ENCODE results near the gene NT5C1B. TPM values are rescaled to one million over a fixed set of nuclear protein-coding genes. Genes with fewer than 3 reads are reported as not detected.
"Not testable (repeated sequence)": the region's sequence is repeated elsewhere in the genome, so short reads cannot be mapped to it uniquely, and the experiment has no call there.

The NT5C1B gene
- total RNA-seq, result not detected

DNA sequence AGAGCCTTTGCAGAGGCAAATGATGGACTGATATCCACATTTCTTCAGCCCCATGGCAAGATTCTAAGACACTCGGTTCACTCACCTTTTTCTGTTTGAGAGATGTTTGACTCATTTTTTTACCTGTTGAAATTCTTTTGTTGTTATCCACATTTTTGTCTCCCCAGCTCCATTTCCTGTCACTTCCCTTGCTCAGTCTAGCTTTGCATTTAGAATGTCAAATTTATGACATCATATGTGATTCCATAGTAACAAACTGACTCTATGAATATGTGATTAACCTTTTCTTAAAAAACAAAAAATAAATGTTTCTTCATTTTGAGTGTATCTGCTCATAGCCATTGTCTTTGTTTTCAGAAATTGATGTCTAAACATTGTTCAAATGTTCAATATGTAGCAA is at the start of gene NT5C1B:
TSS of gene NT5C1B (minus strand) at position 216 of the 400 bp plus-strand sequence. CDS start at position 115, 101 bp downstream.
- DNase-seq (no peak), ATAC-seq (no peak)
- H3K36me3 Mint-ChIP-seq (ENCODE audit: low read depth), result peaks cover 13% of the 10 kb centered on the region
- intact Hi-C loops (cut with DNase I, micrococcal nuclease), result no loop called here
- peaks cover 3% of the 10 kb centered on the region for H3K9me3 Mint-ChIP-seq (ENCODE audit: low read depth)
- H3K4me3 Mint-ChIP-seq, result no peak within 1 kb of the TSS
- H3K4me1 Mint-ChIP-seq, result no peaks in the 10 kb centered on the region
- ChIA-PET CTCF (no interaction called here), POLR2A (no interaction called here)
- H3K27ac Mint-ChIP-seq, result no peak within 1 kb of the TSS
- H3K27me3 Mint-ChIP-seq, result no peaks in the 10 kb centered on the region

DNA sequence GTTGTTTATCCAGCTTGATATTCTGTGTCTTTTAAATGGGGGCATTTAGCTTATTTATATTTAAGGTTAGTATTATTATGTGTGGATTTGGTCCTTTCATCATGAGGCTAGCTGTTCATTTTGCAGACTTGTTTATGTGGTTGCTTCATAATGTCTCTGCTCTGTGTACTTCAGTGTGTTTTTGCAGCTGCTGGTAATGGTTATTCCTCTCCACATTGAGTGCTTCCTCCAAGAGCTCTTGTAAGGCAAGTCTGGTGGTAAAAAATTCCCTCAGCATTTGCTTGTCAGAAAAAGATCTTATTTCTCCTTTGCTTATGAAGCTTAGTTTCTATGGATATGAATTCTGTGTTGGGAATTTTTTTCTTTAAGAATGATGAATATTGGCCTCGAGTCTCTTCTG is 47.8 kb upstream of the NT5C1B start:
- no peak overlapping the region for H3K4me3 Mint-ChIP-seq
- CTCF ChIA-PET, result no interaction called here
- H3K27me3 Mint-ChIP-seq, result no peaks in the 10 kb centered on the region
- ATAC-seq, result no peak
- H3K4me1 Mint-ChIP-seq, result no peaks in the 10 kb centered on the region
- DNase-seq, result no peak
- intact Hi-C loops (cut with DNase I, micrococcal nuclease), result no loop called here
- peaks cover 35% of the 10 kb centered on the region for H3K9me3 Mint-ChIP-seq (ENCODE audit: low read depth)
- H3K36me3 Mint-ChIP-seq (ENCODE audit: low read depth), result peaks cover 33% of the 10 kb centered on the region
- POLR2A ChIA-PET, result no interaction called here
- H3K27ac Mint-ChIP-seq, result no peak overlapping the region

DNA sequence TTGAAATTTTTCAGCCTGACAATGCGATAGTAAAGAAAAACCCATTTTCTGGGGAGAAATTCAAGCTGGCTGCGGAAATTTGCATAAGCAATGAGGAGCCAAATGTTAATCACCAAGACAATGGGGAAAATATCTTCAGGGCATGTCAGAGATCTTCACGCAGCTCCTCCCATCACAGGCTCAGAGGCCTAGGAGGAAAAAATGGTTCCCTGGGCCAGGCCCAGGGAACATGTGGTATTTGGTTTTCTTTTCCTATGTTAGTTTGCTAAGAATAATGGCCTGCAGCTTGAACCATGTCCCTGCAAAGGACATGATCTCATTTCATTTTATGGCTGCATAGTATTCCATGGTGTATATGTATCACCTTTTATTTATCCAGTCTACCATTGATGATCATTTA is 43.3 kb upstream of the NT5C1B start:
- H3K27ac Mint-ChIP-seq; H3K4me1 Mint-ChIP-seq; ATAC-seq; H3K4me3 Mint-ChIP-seq; intact Hi-C loops (cut with DNase I, micrococcal nuclease); DNase-seq; CTCF ChIA-PET; H3K27me3 Mint-ChIP-seq; POLR2A ChIA-PET: not testable (repeated sequence)
- H3K36me3 Mint-ChIP-seq (ENCODE audit: low read depth), result peaks cover 31% of the 10 kb centered on the region
- H3K9me3 Mint-ChIP-seq (ENCODE audit: low read depth), result peaks cover 44% of the 10 kb centered on the region

DNA sequence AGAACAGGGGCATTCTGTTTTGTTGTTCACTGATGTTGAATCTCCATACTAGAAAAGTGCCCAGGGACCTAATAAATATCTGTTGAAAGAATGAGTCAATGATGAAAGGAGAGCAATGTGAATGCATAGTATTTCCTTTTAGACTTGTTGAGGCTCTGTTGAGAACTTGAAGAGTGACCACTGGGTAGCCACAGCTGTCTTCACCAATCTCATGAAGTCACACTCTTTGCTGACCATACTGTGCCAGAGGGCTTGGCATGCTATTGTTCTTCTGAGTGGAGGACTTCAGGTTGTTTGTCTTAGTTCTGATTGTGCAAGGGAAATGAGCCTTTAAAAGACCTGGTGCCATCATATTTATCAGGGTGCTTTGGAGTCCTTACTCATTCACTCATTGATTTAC is 41.6 kb upstream of the NT5C1B start:
- POLR2A ChIA-PET, result no interaction called here

DNA sequence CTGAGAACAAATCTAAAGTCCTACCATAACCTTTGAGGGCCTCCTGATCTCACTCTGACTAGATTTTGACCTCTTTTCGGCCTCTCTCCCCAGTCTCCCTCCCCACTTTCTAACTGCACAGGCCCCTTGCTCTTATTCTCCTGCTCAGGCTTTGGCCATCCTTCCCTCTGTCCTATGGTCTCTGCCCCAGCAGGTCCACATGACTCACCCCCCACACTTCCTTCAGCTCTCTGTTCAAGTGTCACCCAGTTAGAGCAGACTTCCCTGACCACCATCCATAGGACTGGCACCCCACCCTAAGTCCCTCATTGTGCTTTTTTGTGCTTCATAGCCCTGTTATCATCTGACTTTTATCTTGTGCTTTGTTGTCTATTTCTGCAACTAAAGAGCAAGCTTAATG is 41.2 kb upstream of the NT5C1B start:
- Mint-ChIP-seq H3K4me3 (no peak overlapping the region), H3K27ac (no peak overlapping the region), H3K27me3 (no peaks in the 10 kb centered on the region), H3K4me1 (no peaks in the 10 kb centered on the region), H3K9me3 (ENCODE audit: low read depth) (peaks cover 33% of the 10 kb centered on the region), H3K36me3 (ENCODE audit: low read depth) (peaks cover 20% of the 10 kb centered on the region)
- ATAC-seq (no peak), DNase-seq (no peak)
- ChIA-PET POLR2A (no interaction called here), CTCF (no interaction called here)
- intact Hi-C loops (cut with DNase I, micrococcal nuclease), result no loop called here

More for the DNA sequence above, 41.6 kb upstream of the NT5C1B start:
- ATAC-seq, result no peak
- H3K27me3 Mint-ChIP-seq, result no peaks in the 10 kb centered on the region
- no peak for DNase-seq
- no peak overlapping the region for H3K4me3 Mint-ChIP-seq
- intact Hi-C loops (cut with DNase I, micrococcal nuclease), result no loop called here
- peaks cover 33% of the 10 kb centered on the region for H3K9me3 Mint-ChIP-seq (ENCODE audit: low read depth)
- no peak overlapping the region for H3K27ac Mint-ChIP-seq
- CTCF ChIA-PET, result no interaction called here
- peaks cover 20% of the 10 kb centered on the region for H3K36me3 Mint-ChIP-seq (ENCODE audit: low read depth)
- H3K4me1 Mint-ChIP-seq, result no peaks in the 10 kb centered on the region

DNA sequence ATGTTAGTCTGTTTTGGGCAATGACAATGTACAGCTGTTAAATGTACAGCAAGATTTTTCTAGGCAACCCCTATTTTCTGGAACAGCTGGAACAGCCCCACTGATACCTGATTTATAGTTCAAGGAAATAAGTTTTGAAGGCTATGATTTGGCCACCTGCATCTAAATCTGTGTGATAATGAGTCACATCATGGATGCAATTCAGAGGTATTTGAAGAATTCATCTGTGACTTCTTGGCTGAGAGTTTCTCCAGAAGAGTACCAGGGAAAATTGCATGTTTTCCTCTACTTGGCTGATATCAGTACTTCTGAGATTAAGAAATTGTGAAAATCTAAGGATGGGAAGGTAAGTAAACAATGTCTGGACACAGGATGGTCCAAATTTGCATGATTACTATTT is 40.7 kb upstream of the NT5C1B start:
- H3K9me3 Mint-ChIP-seq (ENCODE audit: low read depth), result peaks cover 30% of the 10 kb centered on the region
- POLR2A ChIA-PET, result no interaction called here
- ATAC-seq, result no peak
- CTCF ChIA-PET, result no interaction called here
- no peak overlapping the region for H3K4me3 Mint-ChIP-seq
- H3K36me3 Mint-ChIP-seq (ENCODE audit: low read depth), result peaks cover 15% of the 10 kb centered on the region
- no peak for DNase-seq
- no peaks in the 10 kb centered on the region for H3K4me1 Mint-ChIP-seq
- no peak overlapping the region for H3K27ac Mint-ChIP-seq
- intact Hi-C loops (cut with DNase I, micrococcal nuclease), result no loop called here
- H3K27me3 Mint-ChIP-seq, result no peaks in the 10 kb centered on the region

DNA sequence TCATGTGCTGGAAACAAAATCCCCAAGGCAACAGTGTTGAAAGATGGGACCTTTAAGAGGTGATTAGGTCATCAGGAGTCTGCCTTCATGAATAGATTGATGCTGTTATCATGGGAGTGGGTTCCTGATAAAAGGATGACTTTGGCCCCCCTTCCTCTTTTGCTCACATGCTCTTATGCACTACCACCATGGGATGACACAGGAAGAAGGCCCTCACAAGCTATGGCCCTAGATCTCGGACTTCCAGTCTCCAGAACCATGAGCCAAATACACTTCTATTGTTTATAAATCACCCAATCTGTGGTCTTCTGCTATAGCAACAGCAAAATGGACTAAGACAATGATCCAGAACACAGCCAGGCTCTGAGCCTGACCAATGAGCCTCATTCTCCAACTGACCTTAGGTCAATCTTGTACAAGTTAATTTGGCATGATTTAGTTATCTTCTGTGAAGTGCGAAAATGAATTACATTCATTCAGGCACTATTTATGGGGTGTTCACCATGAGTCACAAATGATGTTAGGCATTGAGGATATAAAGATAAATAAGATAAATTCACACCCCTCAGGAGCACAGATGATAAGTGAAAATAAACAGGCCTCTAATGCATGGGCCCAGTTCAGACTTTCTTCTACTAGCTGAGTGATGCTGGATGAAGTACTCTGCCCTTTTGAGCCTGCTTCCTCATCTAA is 37.7 kb upstream of the NT5C1B start:
- no peak overlapping the region for H3K4me3 Mint-ChIP-seq
- no peak overlapping the region for H3K27ac Mint-ChIP-seq
- H3K27me3 Mint-ChIP-seq, result no peaks in the 10 kb centered on the region
- peaks cover 10% of the 10 kb centered on the region for H3K36me3 Mint-ChIP-seq (ENCODE audit: low read depth)
- intact Hi-C loops (cut with DNase I, micrococcal nuclease), result no loop called here
- CTCF ChIA-PET, result no interaction called here
- no peaks in the 10 kb centered on the region for H3K4me1 Mint-ChIP-seq
- DNase-seq (no peak), ATAC-seq (no peak)
- POLR2A ChIA-PET, result no interaction called here
- H3K9me3 Mint-ChIP-seq (ENCODE audit: low read depth), result peaks cover 13% of the 10 kb centered on the region

DNA sequence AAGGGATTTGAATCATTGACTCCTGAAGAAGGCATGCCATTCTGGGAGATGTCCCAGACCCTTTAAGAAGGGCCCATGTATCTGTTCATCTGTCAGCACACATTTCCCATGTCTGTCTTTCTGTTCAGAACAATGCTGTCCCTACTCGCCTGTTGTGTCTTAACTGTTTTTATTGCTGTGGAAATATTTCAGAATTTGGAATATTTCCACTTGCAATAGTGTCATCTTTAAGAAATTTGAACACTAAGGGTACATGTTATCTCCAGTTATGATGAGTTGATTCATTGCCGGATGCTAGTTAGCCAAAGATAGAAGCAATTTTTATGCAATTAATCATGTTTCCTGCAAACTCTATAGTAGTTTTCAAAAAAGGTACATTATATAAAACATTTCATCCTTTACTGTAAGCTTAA is 36.9 kb upstream of the NT5C1B start:
- Mint-ChIP-seq H3K4me3 (no peak overlapping the region), H3K4me1 (no peaks in the 10 kb centered on the region), H3K36me3 (ENCODE audit: low read depth) (peaks cover 6% of the 10 kb centered on the region), H3K9me3 (ENCODE audit: low read depth) (peaks cover 7% of the 10 kb centered on the region), H3K27ac (no peak overlapping the region), H3K27me3 (no peaks in the 10 kb centered on the region)
- CTCF ChIA-PET, result no interaction called here
- POLR2A ChIA-PET, result no interaction called here
- intact Hi-C loops (cut with DNase I, micrococcal nuclease), result no loop called here
- ATAC-seq, result no peak
- DNase-seq, result no peak

DNA sequence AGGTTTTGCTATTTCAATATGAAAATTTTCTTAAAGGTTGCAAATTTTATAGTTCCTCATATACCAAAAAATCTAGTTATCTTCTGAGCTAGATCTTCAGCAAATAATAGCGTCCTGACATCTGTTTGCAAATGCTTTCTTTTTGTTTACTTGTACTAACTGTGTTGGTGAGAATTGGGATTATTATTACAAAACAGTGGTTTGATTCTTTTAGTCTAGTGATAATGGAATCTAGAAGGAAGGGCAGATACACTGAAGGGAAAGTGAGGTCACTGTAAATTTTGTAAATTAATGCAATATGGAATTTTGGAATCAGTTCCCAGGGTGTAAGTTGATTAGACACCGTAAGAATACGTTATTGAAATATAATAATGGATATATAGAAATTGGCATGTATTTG is 36.2 kb upstream of the NT5C1B start:
- no peaks in the 10 kb centered on the region for H3K27me3 Mint-ChIP-seq
- no peak overlapping the region for H3K27ac Mint-ChIP-seq
- H3K36me3 Mint-ChIP-seq (ENCODE audit: low read depth), result peaks cover 2% of the 10 kb centered on the region
- ChIA-PET CTCF (no interaction called here), POLR2A (no interaction called here)
- intact Hi-C loops (cut with DNase I, micrococcal nuclease), result no loop called here
- H3K9me3 Mint-ChIP-seq (ENCODE audit: low read depth), result peaks cover 2% of the 10 kb centered on the region
- H3K4me3 Mint-ChIP-seq, result no peak overlapping the region
- H3K4me1 Mint-ChIP-seq, result no peaks in the 10 kb centered on the region
- ATAC-seq (no peak), DNase-seq (no peak)

DNA sequence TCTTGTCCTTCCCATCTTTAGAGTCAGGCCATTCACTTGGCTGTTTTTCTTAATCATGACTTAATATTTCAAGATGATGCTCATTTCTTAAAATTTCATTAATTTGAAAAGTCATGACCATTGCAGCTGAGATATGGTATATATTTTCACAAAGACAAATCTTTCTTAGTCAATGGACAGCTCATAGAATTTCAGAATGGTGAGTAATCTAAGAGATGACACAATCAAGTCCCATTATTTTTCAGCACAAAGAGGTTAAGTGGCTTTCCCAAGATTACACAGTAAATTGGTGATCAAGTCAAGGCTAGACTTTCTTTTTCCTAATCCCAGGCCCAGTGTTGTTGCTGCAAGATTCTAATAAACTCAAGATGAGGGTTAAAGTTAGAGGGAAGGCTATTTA is 34.4 kb upstream of the NT5C1B start:
- CTCF ChIA-PET, result interaction anchor here (0.9 kb wide), 1 partner anchor 104 kb away, joined by 3 read pairs; no protein-coding TSS in a partner anchor
- intact Hi-C loops (cut with DNase I, micrococcal nuclease), result no loop called here
- Mint-ChIP-seq H3K4me3 (no peak overlapping the region), H3K9me3 (ENCODE audit: low read depth) (no peaks in the 10 kb centered on the region), H3K4me1 (no peaks in the 10 kb centered on the region), H3K27me3 (no peaks in the 10 kb centered on the region), H3K36me3 (ENCODE audit: low read depth) (no peaks in the 10 kb centered on the region), H3K27ac (no peak overlapping the region)
- ATAC-seq (no peak), DNase-seq (no peak)
- POLR2A ChIA-PET, result no interaction called here

DNA sequence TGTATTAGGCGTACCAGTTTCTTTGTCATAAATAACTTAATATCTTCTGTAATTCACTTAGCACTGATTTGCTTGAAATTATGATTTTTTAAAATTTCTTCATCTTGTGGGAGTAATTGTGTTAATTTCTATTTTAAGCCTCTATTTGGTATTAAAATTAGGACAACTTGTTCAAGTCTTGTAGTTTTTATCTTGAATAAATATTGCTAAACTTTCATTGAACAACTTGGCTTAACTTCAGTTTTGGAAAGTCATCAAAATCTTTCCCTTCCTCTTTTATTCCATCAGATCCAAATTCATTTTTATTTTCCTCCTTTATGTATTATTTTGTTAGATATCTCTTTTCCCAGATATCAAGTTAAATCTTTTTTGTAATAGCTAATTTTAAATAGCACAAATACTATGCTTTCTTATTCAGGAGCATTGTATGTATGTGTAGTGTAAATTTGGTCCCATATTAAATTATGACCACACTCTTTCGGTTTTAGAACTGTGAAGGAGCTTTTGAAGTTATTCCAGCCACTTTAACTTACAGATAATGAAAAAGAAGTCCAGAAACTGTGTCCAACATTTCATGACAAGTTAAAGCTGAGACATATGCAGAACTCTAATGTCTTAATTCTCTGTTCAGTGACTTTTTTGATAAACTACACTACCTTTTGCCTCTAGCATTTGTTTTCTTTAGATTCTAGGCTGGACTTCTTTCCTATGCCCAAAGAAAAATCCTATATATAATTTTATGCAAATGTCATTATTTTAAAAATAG is 31.7 kb upstream of the NT5C1B start:
- ChIA-PET CTCF (no interaction called here), POLR2A (no interaction called here)
- ATAC-seq, result no peak
- Mint-ChIP-seq H3K4me1 (no peaks in the 10 kb centered on the region), H3K4me3 (no peak overlapping the region), H3K27me3 (no peaks in the 10 kb centered on the region), H3K9me3 (ENCODE audit: low read depth) (no peaks in the 10 kb centered on the region), H3K27ac (no peak overlapping the region), H3K36me3 (ENCODE audit: low read depth) (peaks cover 4% of the 10 kb centered on the region)
- no peak for DNase-seq
- intact Hi-C loops (cut with DNase I, micrococcal nuclease), result no loop called here

DNA sequence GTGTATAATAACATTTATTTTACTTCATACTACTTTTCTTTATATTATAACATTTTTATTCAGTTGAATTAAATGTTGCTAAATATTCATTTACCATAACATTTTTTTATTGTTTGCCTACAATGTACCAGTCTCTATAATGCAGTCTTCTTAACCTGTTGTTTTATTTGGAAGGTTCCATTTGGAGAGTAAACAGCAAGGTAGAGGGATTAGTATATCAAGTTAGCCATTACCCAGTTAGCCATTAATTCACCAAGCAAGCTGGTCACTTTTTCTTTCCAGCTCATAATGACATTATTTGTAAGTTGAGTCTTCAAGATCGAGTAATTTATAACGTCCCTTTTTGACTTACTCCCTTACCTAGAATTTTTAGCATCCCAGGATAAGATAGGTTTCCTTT is 29.7 kb upstream of the NT5C1B start:
- ChIA-PET POLR2A (no interaction called here), CTCF (no interaction called here)
- H3K9me3 Mint-ChIP-seq (ENCODE audit: low read depth), result peaks cover 2% of the 10 kb centered on the region
- ATAC-seq, result no peak
- H3K27me3 Mint-ChIP-seq, result no peaks in the 10 kb centered on the region
- DNase-seq, result no peak
- no peak overlapping the region for H3K4me3 Mint-ChIP-seq
- intact Hi-C loops (cut with DNase I, micrococcal nuclease), result no loop called here
- no peaks in the 10 kb centered on the region for H3K4me1 Mint-ChIP-seq
- no peak overlapping the region for H3K27ac Mint-ChIP-seq
- peaks cover 8% of the 10 kb centered on the region for H3K36me3 Mint-ChIP-seq (ENCODE audit: low read depth)
